HepG2 (cell line): ENCODE measurements around the gene CHCHD6.

Source experiments
- CTCF ChIP-seq: sonication (generic); formaldehyde crosslinking; IDR thresholded peaks from 2 replicates; pipeline ENCODE4 v1.5.0; 2020; ENCODE audit warnings: mild to moderate bottlenecking, missing genetic modification reagents, moderate library complexity
- ELF1 ChIP-seq: sonication (generic); formaldehyde crosslinking; IDR thresholded peaks from 2 replicates; pipeline ENCODE4 v1.4.0; 2020; ENCODE audit warnings: missing genetic modification reagents
- IKZF1 ChIP-seq: fragments of 450-650 bp; IDR thresholded peaks from 2 replicates; pipeline ENCODE4 v1.7.1; 2016
- KAT7 ChIP-seq: IDR thresholded peaks from 2 replicates; pipeline ENCODE4 v1.6.1; 2018; ENCODE audit warnings: borderline replicate concordance, missing compliant biosample characterization
- POLR2A ChIP-seq, 2 experiments: IDR thresholded peaks; 2 replicates each; pipeline ENCODE4 v1.6.1; 2011; ENCODE audit warnings: low read depth in 2 of 2, low read length in 2 of 2, mild to moderate bottlenecking in 1 of 2, moderate library complexity in 1 of 2; ENCODE audit not compliant: insufficient read depth in 1 of 2
- SMYD3 ChIP-seq: sonication (generic); formaldehyde crosslinking; IDR thresholded peaks from 2 replicates; pipeline ENCODE4 v1.8.1; 2023; ENCODE audit warnings: mild to moderate bottlenecking, missing genetic modification reagents
- ZBTB1 ChIP-seq: sonication (generic); formaldehyde crosslinking; IDR thresholded peaks from 2 replicates; pipeline ENCODE4 v1.4.0; 2020; ENCODE audit warnings: missing genetic modification reagents, borderline replicate concordance
- ZNF530 ChIP-seq: sonication (generic); formaldehyde crosslinking; IDR thresholded peaks from 2 replicates; pipeline ENCODE4 v1.5.0; 2020; ENCODE audit warnings: low read depth, mild to moderate bottlenecking, missing genetic modification reagents
- ZNF558 ChIP-seq: sonication (generic); formaldehyde crosslinking; IDR thresholded peaks from 2 replicates; pipeline ENCODE4 v1.9.0; 2022; ENCODE audit warnings: mild to moderate bottlenecking, missing genetic modification reagents, borderline replicate concordance
- ZNF629 ChIP-seq: sonication (generic); formaldehyde crosslinking; conservative IDR thresholded peaks from 2 replicates; pipeline ENCODE4 v1.5.0; 2020; ENCODE audit warnings: missing genetic modification reagents
- TF ChIP-seq, protein P1 (sequence below): sonication (generic); formaldehyde crosslinking; IDR thresholded peaks from 2 replicates; pipeline ENCODE4 v1.4.0; 2020; ENCODE audit warnings: missing genetic modification reagents; ENCODE audit errors: not compliant biosample characterization
- TF ChIP-seq, protein P2 (sequence below): sonication (generic); formaldehyde crosslinking; IDR thresholded peaks from 2 replicates; pipeline ENCODE4 v1.4.0; 2020; ENCODE audit warnings: missing genetic modification reagents, borderline replicate concordance

DNA sequence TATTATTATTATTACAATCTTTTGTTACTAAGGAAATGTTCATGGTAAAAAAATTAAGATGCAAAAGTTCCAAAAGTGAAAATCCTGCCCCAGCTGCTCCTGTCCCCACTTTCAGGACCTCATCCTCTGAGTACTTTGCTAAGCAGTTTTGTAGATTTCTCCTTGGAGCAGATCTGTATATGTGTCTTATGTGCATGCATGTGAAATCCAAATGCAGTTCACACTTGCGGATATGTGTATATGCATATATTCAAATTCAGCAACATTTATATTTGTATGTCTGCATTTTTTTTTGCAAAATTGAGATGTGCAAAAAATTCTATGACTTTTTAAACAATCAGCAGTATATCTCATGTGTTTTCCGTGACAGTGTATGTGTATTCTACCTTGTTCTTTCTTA lies 19.2 kb downstream of the CHCHD6 start:
- TF ChIP-seq CTCF (CRISPR knock-in tag) (no peak), ZNF629 (CRISPR knock-in tag) (no peak), ZNF530 (CRISPR knock-in tag) (no peak), IKZF1 (no peak), POLR2A (IDR thresholded peaks at IDR 0.05; ENCODE audit: insufficient read depth in 1 of 2, low read depth in 2 of 2, low read length in 2 of 2) (no peak), KAT7 (CRISPR knock-in tag) (no peak), ELF1 (CRISPR knock-in tag) (no peak), ZNF558 (CRISPR knock-in tag) (no peak), SMYD3 (CRISPR knock-in tag) (no peak), ZBTB1 (CRISPR knock-in tag) (no peak)
- TF ChIP-seq, protein P1, sequence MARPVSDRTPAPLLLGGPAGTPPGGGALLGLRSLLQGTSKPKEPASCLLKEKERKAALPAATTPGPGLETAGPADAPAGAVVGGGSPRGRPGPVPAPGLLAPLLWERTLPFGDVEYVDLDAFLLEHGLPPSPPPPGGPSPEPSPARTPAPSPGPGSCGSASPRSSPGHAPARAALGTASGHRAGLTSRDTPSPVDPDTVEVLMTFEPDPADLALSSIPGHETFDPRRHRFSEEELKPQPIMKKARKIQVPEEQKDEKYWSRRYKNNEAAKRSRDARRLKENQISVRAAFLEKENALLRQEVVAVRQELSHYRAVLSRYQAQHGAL, result no peak
- TF ChIP-seq, protein P2, sequence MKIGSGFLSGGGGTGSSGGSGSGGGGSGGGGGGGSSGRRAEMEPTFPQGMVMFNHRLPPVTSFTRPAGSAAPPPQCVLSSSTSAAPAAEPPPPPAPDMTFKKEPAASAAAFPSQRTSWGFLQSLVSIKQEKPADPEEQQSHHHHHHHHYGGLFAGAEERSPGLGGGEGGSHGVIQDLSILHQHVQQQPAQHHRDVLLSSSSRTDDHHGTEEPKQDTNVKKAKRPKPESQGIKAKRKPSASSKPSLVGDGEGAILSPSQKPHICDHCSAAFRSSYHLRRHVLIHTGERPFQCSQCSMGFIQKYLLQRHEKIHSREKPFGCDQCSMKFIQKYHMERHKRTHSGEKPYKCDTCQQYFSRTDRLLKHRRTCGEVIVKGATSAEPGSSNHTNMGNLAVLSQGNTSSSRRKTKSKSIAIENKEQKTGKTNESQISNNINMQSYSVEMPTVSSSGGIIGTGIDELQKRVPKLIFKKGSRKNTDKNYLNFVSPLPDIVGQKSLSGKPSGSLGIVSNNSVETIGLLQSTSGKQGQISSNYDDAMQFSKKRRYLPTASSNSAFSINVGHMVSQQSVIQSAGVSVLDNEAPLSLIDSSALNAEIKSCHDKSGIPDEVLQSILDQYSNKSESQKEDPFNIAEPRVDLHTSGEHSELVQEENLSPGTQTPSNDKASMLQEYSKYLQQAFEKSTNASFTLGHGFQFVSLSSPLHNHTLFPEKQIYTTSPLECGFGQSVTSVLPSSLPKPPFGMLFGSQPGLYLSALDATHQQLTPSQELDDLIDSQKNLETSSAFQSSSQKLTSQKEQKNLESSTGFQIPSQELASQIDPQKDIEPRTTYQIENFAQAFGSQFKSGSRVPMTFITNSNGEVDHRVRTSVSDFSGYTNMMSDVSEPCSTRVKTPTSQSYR (CRISPR knock-in tag), result no peak
